ENCODE results near the gene P2RX5.
"Not testable (repeated sequence)": the region's sequence is repeated elsewhere in the genome, so short reads cannot be mapped to it uniquely, and the experiment has no call there.

Gene P2RX5

DNA sequence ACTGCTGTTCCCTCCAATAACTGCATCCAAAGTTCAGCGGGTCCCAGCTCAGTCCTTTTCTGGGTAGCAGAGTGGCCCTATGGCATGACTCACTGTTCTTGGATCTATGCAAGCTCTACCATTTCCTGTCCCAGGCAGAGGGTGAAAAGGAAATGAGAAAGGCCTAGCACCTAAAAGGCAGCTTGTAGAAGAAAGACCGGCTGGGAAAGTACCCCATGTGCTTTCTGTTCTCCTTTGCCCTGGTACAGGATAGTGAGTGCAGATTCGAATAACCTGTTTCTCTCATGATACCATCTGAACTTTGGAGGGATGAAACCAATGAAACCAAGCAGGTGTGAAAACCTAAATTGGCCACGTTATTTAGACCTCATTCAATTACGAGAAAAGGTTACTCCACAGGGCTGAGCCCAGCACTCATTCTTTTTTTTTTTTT lies 15.0 kb upstream of the P2RX5 start:
- peak; percentile 98 for DNase-seq

DNA sequence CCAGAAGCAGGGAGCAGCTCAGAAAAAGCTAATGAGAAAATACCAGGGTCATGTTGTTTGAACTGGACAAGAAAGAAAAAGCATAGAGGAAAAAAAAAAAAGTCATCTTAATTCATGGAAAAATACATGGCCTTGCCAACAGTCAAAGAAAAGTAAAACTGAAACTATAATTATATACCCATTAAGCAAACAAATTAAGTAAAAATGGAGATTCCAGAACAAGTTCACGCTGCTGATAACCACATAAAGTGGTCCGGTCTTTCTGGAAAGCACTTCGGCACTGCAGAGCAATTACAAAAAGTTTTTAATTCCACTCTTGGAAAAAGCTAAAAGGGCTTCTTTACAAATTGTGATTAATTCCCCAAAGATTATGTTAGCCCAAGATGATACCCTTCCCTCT lies 12.4 kb upstream of the P2RX5 start:
- no peak for DNase-seq

- DNase-seq = not testable (repeated sequence)
These were observed 9.7 kb upstream of the P2RX5 start for GRCh38 chr17:3705718-3705984.

DNA sequence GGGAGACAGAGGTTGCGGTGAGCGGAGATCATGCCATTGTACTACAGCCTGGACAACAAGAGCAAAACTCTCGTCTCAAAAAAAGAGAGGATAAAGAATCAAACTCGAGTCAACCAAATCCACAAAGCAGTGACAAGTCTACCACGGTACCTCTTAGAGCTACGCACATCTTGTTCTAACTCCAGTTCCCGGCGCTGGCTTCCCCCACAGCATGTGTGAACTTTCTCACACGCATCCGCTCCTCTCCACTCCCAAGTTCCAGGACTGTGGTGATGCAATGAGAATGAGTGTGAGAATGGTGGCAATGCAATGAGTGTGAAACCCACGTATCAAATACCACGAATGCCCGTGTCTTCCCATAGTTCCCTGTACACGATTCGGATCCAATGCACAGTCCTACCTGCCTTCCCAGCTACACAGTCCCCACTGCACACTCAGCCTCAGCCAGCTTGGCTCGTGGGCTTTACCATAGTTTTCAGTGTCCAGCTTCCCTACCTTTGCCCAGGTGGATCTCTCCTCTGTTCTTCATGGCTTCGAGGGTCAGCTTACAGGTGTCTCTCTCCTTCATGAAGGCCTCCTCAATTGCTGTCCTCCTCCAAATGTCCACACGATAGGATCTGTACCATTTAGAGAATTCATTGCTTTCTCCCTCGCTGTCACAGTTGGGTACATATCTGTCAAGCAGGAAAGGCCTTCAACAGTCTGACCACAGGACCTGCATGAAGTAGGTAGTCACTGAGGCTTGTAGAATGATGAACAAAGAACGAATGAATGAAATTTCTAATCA lies 9.2 kb upstream of the P2RX5 start:
- no peak for DNase-seq

- DNase-seq = not testable (repeated sequence)
These were observed 6.1 kb upstream of the P2RX5 start for GRCh38 chr17:3702041-3702539.

- no peak for DNase-seq
These were observed 4.0 kb upstream of the P2RX5 start for GRCh38 chr17:3699951-3700350.

DNA sequence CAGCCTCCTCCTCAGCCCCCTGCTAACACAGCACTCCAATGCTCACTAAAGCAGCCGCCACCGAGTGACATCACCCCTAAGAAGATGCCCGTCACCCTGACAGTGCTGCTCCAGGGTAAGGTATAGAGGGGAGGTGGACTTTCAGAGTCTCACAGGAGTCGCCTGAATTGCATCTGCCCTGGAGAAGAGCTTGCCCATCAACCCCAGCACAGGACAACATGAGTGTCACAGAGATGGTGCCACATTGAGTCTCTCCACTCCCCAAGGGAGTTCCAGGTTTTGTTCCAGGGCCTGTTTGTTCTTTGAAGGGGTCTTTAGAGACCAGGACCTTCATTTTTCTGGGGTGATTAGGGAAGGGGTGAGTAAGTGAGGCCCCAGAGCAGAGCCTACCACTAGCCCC lies 2.2 kb upstream of the P2RX5 start:
- DNase-seq = no peak

- no peak for DNase-seq
These were observed 1.1 kb upstream of the P2RX5 start for GRCh38 chr17:3697103-3697476.

DNA sequence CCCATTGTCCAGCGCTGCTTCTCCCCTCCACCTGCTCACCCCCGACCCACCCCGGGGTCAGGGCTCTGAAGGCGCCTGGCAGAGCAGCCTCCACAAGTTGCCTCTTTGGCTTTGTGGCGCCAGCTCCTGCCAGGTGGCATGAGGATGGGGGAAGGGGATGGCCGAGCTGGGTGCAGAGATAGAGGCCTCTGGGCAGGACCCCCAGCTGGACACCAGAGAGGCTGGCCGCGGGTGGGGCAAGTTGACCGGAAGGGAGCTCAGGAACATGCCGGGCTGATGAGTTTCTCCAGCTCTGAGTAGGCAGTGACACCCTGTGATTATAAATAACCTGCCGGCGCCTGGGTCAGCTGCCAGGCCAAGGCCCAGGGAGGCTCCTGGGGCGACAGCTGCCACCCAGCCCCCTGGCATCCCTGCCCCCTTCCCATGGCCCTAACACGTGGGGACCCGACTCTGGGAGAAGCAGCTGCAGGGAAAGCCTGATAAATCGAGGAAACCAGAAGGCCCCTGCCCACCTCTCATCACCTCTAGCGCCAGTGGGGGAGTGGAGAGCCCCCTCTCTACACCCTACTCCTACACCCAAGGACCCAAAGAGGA lies 729 bp downstream of the P2RX5 start:
- no peak for DNase-seq

DNA sequence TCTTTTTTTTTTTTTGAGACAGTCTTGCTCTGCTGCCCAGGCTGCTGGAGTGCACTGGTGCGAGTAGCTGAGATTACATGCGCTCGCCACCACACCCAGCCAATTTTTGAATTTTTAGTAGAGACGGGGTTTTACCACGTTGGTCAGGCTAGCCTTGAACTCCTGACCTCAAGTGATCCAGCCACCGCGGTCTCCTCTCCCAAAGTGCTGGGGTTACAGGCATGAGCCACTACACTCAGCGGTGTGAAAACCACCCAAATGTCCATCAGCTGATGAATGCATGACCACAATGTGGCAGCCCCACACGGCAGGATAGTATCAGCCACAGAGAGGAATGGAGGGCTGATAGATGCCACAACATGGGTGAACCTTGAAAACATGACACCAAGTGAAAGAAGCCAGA lies 2.1 kb downstream of the P2RX5 start:
- peak; percentile 80 for DNase-seq

GRCh38 chr17:3693141-3693540 lies 2.8 kb downstream of the P2RX5 start:
- DNase-seq = no peak

- no peak for DNase-seq
These were observed 3.6 kb downstream of the P2RX5 start for GRCh38 chr17:3692346-3692745.

DNA sequence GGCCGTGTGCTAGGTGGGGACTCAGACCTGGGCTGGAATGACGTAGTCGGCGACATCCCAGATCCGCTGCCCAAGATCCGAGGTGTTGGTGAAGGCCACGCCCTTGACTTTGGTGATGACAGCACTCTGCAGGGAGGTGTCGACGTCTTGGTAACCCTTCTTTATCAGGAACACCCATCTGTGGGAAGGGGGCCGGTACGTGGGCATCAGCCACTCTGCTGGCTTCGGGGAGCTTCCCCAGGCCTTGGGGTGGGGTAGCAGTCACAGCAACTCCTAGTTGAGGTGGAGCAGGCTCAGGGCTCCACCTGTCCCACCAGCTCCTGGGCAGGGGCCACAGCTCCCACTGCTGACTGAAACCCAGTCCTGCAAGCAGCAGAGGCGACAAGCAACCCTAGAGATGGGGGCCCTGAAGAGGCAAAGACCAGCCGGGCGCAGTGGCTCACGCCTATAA lies 4.3 kb downstream of the P2RX5 start:
- no peak for DNase-seq

- no peak for DNase-seq
These were observed 5.8 kb downstream of the P2RX5 start for GRCh38 chr17:3690094-3690715.

DNA sequence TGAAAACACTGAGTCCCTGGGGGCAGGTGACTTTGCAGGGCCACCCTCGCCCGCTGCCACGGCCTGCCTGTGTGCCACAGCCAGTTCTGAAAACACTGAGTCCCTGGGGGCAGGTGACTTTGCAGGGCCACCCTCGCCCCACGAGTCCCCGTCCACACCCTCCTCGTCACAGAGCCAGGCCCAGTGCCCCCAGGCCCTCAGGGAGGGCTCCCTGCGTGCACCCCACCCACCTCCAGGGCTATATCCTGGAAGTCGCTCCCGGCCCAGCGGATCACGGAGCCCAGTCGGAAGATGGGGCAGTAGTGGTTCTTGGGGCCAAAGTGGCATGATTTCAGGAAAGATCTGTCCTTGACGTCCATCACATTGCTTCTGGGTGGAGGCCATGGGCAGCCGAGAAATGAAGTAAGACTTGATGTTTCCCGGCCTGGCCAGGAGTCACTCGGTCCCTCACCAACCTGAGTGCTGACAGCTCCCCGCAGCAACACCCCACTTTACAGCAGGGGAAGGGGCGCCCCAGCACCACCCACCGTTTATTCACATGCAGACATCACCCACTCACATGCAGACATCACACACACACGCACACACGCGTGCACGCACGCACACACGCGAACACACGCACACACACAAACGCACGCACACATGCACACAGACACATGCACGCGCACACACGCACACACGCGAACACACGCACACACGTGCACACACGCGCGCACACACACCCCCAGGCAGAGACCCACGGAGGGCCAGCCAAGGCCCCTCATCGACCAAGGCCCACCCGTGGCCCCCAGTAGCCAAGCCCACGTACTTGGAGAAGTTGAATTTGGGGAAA lies 6.5 kb downstream of the P2RX5 start:
- no peak for DNase-seq

- DNase-seq = no peak
These were observed 7.1 kb downstream of the P2RX5 start for GRCh38 chr17:3688852-3689261.

- DNase-seq = no peak
These were observed 7.9 kb downstream of the P2RX5 start for GRCh38 chr17:3688027-3688553.

- no peak for DNase-seq
These were observed 10.8 kb downstream of the P2RX5 start for GRCh38 chr17:3685174-3685573.

GRCh38 chr17:3683054-3683511 lies 12.9 kb downstream of the P2RX5 start:
- DNase-seq = peak; percentile 64

DNA sequence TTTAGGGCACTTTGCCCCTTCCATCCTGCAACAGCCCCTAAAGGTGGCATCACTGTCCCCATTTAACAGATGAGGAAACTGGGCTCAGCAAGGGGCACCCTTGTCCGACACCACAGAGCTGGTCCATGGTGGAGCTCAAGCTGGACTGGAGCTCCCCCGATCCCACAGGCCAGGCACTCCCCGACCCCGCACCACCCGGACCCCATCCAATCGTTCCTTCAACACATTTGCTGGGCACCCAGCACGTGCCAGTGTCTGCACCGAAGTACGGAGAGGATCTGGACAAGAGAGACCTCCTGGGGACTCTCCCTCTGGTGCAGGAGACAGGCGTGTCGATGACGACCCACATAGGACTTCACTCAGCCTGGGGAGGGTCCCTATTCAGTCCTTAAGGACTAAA lies 13.9 kb downstream of the P2RX5 start:
- DNase-seq = no peak

DNA sequence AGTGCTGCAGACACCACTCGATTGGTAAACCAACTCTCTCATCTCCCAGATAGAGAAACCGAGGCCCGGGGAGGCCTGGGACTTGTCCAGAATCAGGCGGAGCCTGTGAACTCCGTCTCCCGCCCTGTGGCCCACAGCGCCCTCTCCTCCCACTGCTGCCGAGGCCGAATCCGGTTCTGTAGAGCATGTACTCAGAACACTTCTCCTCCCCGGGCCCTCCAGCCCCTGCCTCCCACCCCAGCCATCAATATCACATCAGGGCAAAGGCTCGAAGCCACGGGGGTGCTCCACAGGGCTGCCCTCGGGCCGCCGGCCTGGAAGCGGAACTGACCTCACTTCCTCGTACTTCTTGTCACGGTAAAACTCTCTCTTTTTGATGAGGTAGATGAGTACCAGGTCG lies 14.4 kb downstream of the P2RX5 start:
- no peak for DNase-seq

GRCh38 chr17:3681057-3681456 lies 14.9 kb downstream of the P2RX5 start:
- no peak for DNase-seq

DNA sequence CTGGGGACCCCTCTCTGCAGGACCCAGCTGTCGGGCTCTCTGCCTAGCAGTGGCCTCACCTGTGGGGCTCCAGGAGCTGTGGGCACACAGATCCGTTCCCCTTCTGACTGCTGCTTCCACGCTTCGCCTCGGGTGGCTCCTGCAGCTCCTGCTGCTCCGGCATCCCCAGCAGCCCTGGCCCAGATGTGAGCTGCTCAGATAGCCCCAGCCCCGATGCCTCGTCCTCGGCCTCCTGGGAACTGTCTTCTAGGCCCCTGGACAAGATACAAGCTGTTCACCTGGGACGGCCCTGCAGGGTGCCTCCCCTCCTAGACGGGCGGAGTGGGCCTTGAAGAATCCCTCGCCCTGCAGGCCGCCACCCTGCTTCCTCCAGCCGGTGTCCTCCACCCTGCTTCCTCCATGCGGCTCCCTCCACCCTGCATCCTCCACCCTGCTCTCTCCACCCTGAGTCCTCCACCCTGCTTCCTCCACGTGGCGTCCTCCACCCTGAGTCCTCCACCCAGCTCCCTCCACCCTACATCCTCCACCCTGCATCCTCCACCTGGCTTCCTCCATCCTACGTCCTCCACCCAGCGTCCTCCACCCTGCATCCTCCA lies 16.3 kb downstream of the P2RX5 start:
- no peak for DNase-seq
